COR-L47 (cell line): ENCODE measurements around the gene SOWAHA.
"Not testable (repeated sequence)": the region's sequence is repeated elsewhere in the genome, so short reads cannot be mapped to it uniquely, and the experiment has no call there.

Source experiments
- DNase-seq: peaks from one replicate; lab custom pipeline; 2025; lab: John Stamatoyannopoulos, UW

SOWAHA gene

DNA sequence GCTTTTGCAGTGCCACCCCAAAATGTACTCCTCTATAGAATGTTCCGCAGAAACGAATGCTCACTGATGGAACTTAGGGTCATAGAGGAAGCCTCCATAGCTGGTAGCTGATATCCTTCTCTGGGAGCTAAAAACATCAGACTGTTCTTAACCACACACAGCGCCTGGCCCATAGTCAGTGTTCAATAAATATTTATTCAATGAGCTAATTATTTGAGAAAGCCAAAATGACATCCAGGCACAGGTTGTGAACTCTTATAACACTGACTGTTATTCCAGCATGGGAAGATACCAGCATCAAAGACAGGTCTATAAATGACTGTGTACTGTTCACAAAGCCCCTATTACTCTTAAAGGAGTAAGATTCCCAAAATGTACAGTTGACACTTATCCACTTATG, 40.2 kb downstream of the SOWAHA start:
- no peak for DNase-seq

DNA sequence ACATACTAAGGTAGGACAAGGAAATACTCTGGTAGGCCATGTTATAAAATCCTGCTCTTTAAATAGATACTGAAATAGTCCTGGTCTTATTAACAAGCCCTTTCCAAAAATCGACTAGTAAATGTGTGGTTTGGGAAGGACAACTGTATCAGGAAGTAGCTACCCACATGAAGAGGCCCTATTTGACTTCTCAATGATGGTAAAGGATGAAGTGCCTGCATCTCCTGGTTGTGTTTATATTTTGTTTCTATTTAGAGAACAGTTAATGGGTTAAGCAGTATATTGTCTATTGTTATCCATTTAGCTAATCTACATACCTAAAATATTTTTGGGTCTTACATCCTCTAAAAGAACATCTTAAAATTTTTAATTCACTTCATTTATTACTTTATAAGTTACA, 40.7 kb downstream of the SOWAHA start:
- no peak for DNase-seq

DNA sequence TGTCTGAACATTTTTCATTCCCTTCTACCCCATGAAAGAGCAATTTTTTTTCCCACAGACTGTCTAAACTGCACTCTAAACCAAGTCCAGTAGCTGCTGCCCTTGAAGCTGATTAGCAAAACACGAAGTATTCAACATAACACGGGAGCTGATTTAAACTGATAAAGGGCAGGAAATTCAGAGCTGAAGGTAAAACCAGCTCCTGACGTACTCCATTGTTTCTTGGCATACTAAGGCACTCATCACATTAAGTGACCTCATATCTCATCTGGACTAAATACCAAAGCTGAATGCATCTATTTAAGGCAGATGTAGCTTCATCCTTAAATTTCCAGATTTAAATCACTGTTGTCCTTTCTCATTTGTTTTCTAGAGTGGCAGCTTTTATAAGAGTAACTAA, 41.2 kb downstream of the SOWAHA start:
- DNase-seq, result no peak

DNA sequence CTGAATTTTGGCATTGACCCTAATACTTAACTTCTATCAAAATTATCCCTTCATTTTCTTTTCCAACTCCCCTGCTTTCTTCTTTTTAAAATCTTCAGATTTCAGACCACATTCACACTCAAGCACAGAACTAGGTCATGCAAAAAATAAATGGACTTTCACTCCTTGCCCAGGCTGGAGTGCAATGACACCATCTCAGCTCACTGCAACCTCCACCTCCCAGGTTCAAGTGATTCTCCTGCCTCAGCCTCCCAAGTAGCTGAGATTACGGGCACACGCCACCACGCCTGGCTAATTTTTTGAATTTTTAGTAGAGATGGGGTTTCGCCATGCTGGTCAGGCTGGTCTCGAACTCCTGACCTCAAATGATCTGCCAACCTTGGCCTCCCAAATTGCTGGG, 41.9 kb downstream of the SOWAHA start:
- not testable (repeated sequence) for DNase-seq

DNA sequence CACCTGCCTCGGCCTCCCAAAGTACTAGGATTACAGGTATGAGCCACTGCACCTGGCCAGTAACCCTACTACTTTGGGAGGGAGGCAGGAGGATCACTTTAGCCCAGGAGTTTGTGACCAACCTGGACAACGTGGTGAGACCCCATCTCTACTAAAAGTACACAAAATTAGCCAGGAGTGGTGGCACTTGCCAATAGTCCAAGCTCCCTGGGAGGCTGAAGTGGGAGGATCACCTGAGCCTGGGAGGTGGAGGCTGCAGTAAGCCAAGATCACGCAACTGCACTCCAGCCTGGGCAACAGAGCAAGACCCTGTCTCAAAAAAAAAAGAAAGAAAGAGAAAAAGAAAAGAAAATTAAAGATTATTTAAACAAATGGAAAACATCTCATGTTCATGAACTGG, 42.9 kb downstream of the SOWAHA start:
- no peak for DNase-seq

DNA sequence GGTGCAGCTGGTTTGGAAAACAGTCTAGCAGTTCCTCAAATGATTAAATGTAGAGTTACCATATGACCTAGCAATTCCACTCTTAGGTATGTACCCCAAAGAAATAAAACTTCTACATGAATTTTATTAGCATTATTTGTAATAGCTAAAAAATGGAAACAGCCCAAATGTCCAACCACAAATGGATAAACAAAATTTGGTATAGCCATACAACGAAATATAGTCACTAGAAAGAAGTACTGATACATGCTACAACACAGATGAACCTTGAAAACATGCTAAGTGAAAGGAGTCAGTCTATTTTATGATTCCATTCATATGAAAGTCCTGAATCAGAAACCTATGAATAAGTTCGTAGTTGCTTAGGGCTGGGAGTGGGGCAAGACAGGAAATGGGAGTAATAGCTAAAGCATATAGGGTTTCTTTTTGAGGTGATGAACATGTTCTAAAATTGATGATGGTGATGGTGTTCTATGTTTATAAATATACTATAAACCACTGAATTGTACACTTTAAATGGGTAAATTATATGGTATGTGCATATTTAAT, 46.9 kb downstream of the SOWAHA start:
- DNase-seq, result no peak

DNA sequence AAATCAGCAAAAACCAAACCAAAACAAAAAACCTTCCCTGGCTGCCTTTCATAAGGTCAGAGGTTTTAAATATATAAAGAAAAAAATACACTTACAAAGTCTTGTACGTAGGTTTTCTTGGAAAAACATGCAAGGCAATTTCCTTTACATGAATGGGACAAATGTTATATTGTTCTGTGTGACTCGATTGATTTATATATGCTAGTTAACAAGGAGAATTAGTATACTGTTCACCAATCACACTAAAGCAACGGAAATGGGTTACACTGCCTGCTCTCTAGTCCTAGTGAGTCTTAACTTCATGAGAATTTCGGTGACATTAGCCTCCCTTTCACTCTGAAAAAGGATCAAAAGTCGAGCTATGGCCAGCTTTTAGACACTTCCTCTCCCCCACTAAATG, 47.6 kb downstream of the SOWAHA start:
- DNase-seq, result no peak

DNA sequence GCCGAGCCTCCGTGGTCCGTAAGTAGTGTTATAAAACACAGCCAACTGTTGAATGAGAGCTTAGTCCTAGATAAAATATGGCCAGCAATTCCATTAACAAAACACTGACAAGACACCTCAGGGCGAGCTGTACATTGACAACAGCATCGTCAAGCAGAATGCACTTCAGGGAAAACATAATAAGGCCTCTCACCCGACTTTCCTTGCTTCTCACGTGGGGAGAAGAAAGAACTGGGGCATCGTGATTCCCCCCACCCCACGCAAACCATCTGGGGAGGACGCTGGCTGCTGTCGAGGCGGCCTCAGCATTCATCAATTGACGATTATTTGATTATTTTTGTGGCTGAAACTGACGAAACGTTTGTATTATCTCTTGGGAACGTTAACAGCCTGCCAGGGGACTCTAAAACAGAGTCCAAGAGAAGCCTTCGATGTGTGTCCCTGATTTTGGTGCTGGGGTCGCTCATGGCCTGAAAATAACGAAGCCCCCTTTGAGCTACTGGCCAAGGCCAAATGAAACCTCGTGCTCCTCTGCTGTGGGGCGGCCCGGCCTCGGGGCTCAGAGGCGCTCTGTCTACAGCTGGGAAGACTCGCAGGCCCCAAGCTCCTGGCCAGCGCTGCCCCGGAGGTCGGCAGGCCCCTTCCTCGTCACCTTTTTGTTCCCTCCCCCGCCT, 52.7 kb downstream of the SOWAHA start:
- no peak for DNase-seq
